Karpas-422 (cell line): ENCODE data around the gene NDUFA11. TPM values are rescaled to one million over a fixed set of nuclear protein-coding genes. Genes with fewer than 3 reads are reported as not detected.
"Not testable (repeated sequence)": the region's sequence is repeated elsewhere in the genome, so short reads cannot be mapped to it uniquely, and the experiment has no call there.

Experiments
- DNase-seq: peaks from one replicate; pipeline ENCODE4 v3.0.0-alpha.2; 2015
- H2AFZ ChIP-seq: fragments of 200-600 bp; sonication (generic); 2 replicates; pipeline ENCODE4 v1.6.1; 2014; ENCODE audit warnings: antibody characterized with exemption, low read length, mixed read lengths
- H3K27ac ChIP-seq: fragments of 200-600 bp; sonication (generic); 2 replicates; pipeline ENCODE4 v1.5.1; 2014; ENCODE audit warnings: mild to moderate bottlenecking, low read length, moderate library complexity
- H3K27me3 ChIP-seq: fragments of 200-600 bp; sonication (generic); 2 replicates; pipeline ENCODE4 v1.6.1; 2014; ENCODE audit warnings: low read length, mixed read lengths
- H3K36me3 ChIP-seq: fragments of 200-600 bp; sonication (generic); 2 replicates; pipeline ENCODE4 v1.6.1; 2014; ENCODE audit warnings: low read length, mixed read lengths; ENCODE audit not compliant: insufficient read depth
- H3K4me1 ChIP-seq: fragments of 200-600 bp; sonication (generic); 2 replicates; pipeline ENCODE4 v1.6.1; 2014; ENCODE audit warnings: mild to moderate bottlenecking, low read length, mixed read lengths
- H3K4me2 ChIP-seq: fragments of 200-600 bp; sonication (generic); 2 replicates; pipeline ENCODE4 v1.6.1; 2014; ENCODE audit warnings: low read length, low read depth, mild to moderate bottlenecking; ENCODE audit not compliant: poor library complexity, severe bottlenecking
- H3K4me3 ChIP-seq: fragments of 200-600 bp; sonication (generic); 2 replicates; pipeline ENCODE4 v1.5.1; 2014; ENCODE audit warnings: mild to moderate bottlenecking, antibody characterized with exemption, low read length, mixed read lengths
- H3K79me2 ChIP-seq: fragments of 200-600 bp; sonication (generic); 2 replicates; pipeline ENCODE4 v1.6.1; 2014; ENCODE audit warnings: mild to moderate bottlenecking, low read length, mixed read lengths
- H3K9ac ChIP-seq: fragments of 200-600 bp; sonication (generic); 2 replicates; pipeline ENCODE4 v1.6.0; 2014; ENCODE audit warnings: low read length
- H3K9me2 ChIP-seq: fragments of 200-600 bp; sonication (generic), shearing (Covaris generic); replicated peaks from 2 replicates; pipeline ENCODE4 v1.6.0; 2014; ENCODE audit warnings: mild to moderate bottlenecking, low read length, moderate library complexity; ENCODE audit not compliant: insufficient read depth
- H3K9me3 ChIP-seq: fragments of 300-700, 200-600 bp; sonication (generic); 2 replicates; pipeline ENCODE4 v1.6.1; 2014; ENCODE audit warnings: low read length, mixed read lengths
- H4K20me1 ChIP-seq: fragments of 200-600 bp; sonication (generic); 2 replicates; pipeline ENCODE4 v1.6.1; 2014; ENCODE audit warnings: mild to moderate bottlenecking, antibody characterized with exemption, low read length, low read depth; ENCODE audit not compliant: insufficient read depth
- total RNA-seq: library from RNA; depleted of rRNA; stranded (reverse); fragments of >200 nt; shearing (Covaris generic); gene quantifications from 2 replicates; pipeline ENCODE4 v1.2.3, GENCODE V29; 2014; ENCODE audit warnings: low replicate concordance

The NDUFA11 gene
- total RNA-seq, 1 experiment from 2014 or later, result 217 TPM

GRCh38 chr19:5892772-5893275, 10.8 kb downstream of the NDUFA11 start:
- Histone ChIP-seq H3K27ac (no peak overlapping the region), H3K4me3 (no peak overlapping the region), H4K20me1 (peaks cover 15% of the 10 kb centered on the region; the same call in 1 of the 2 replicates), H3K4me2 (no peak overlapping the region), H3K4me1 (no peaks in the 10 kb centered on the region), H3K9me3 (no peaks in the 10 kb centered on the region), H3K9ac (no peak overlapping the region), H3K9me2 (no peaks in the 10 kb centered on the region), H2AFZ (no peak overlapping the region), H3K27me3 (no peaks in the 10 kb centered on the region), H3K79me2 (no peaks in the 10 kb centered on the region; the same call in 1 of the 2 replicates), H3K36me3 (no peaks in the 10 kb centered on the region)
- no peak for DNase-seq

DNA sequence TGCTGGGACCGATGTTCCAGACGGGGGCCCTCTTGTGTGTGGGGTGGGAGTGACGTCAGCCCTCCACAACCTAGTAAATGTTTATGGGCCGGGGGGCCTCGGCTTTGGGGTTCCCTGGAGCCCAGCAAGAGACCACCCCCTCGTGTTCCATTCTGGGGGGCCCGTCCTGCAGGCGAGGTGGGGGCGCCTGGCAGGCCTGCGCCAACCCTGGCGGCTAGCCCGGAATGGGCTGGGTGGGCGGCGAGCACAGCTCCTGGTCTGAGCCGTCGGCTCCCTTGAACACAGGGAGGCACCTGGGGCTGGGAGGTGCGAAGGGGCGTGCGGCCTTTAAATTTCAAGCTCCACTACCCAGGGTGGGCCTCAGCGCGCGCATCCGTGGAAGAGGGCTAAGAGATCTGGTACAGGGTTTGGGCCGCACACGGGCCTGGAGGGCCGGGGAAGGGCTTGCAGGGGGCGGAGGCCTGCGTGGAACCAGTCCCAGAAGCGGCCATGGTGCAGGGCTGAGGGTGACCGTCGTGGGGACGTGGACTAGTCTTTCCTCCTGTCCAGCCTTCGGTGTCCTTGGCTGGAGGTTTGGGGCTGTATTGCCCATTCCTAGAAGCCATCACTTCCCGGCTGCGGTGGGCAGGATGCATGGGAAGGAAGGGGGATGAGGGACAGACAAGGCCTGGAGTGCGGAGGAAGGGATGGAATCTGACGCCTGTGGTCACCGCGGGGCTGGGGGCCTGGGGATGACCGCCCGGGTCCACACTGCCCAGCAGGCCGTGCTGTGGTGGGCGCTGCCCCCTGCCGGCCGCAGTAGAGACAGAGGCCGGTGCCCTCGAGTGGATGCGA, 11.4 kb downstream of the NDUFA11 start:
- peaks cover 11% of the 10 kb centered on the region; the same call in 1 of the 2 replicates for H4K20me1 ChIP-seq
- no peaks in the 10 kb centered on the region for H3K9me2 ChIP-seq
- peak; percentile 58 for DNase-seq
- H3K9me3 ChIP-seq, result no peaks in the 10 kb centered on the region
- H3K27ac ChIP-seq, result no peak overlapping the region
- H3K79me2 ChIP-seq, result no peaks in the 10 kb centered on the region
- H3K36me3 ChIP-seq, result no peaks in the 10 kb centered on the region
- H2AFZ ChIP-seq, result no peak overlapping the region
- no peaks in the 10 kb centered on the region for H3K4me1 ChIP-seq
- H3K4me2 ChIP-seq, result no peak overlapping the region
- no peak overlapping the region for H3K9ac ChIP-seq
- H3K4me3 ChIP-seq, result no peak overlapping the region
- no peaks in the 10 kb centered on the region for H3K27me3 ChIP-seq

- Histone ChIP-seq H3K9me3 (no peaks in the 10 kb centered on the region), H3K9me2 (no peaks in the 10 kb centered on the region), H3K79me2 (no peaks in the 10 kb centered on the region), H3K36me3 (no peaks in the 10 kb centered on the region), H3K27ac (no peak overlapping the region), H4K20me1 (peaks cover 5% of the 10 kb centered on the region; the same call in 1 of the 2 replicates), H3K4me1 (no peaks in the 10 kb centered on the region), H2AFZ (no peak overlapping the region), H3K4me3 (no peak overlapping the region), H3K27me3 (no peaks in the 10 kb centered on the region), H3K9ac (no peak overlapping the region), H3K4me2 (no peak overlapping the region)
- DNase-seq, result peak; percentile 43
Measured at GRCh38 chr19:5891572-5891937, 12.0 kb downstream of the NDUFA11 start.

- Histone ChIP-seq H3K36me3 (no peaks in the 10 kb centered on the region), H4K20me1 (peaks cover 5% of the 10 kb centered on the region; the same call in 1 of the 2 replicates), H3K9me3 (no peaks in the 10 kb centered on the region), H3K79me2 (no peaks in the 10 kb centered on the region), H3K9me2 (no peaks in the 10 kb centered on the region), H3K27me3 (no peaks in the 10 kb centered on the region), H3K4me1 (no peaks in the 10 kb centered on the region), H2AFZ (no peak overlapping the region), H3K4me3 (no peak overlapping the region), H3K4me2 (no peak overlapping the region), H3K27ac (no peak overlapping the region), H3K9ac (no peak overlapping the region)
- peak; percentile 38 for DNase-seq
Measured at GRCh38 chr19:5890099-5890498, 13.5 kb downstream of the NDUFA11 start.

GRCh38 chr19:5889288-5889971, 14.2 kb downstream of the NDUFA11 start:
- no peaks in the 10 kb centered on the region for H3K36me3 ChIP-seq
- H3K4me1 ChIP-seq, result no peaks in the 10 kb centered on the region
- no peaks in the 10 kb centered on the region for H3K79me2 ChIP-seq
- no peak overlapping the region for H3K4me3 ChIP-seq
- H3K9me3 ChIP-seq, result no peaks in the 10 kb centered on the region
- H2AFZ ChIP-seq, result no peak overlapping the region
- no peak overlapping the region for H3K27ac ChIP-seq
- DNase-seq, result peak; percentile 38
- H3K9ac ChIP-seq, result no peak overlapping the region
- no peak overlapping the region for H3K4me2 ChIP-seq
- no peaks in the 10 kb centered on the region for H3K9me2 ChIP-seq
- H3K27me3 ChIP-seq, result no peaks in the 10 kb centered on the region
- H4K20me1 ChIP-seq, result peaks cover 5% of the 10 kb centered on the region; the same call in 1 of the 2 replicates

- H3K79me2 ChIP-seq, H3K4me2 ChIP-seq, H3K27me3 ChIP-seq, H3K4me1 ChIP-seq, H3K4me3 ChIP-seq, H3K36me3 ChIP-seq, H3K9me2 ChIP-seq, H2AFZ ChIP-seq, H4K20me1 ChIP-seq, H3K27ac ChIP-seq, H3K9me3 ChIP-seq, H3K9ac ChIP-seq: not testable (repeated sequence)
- peak; percentile 40 for DNase-seq
Measured at GRCh38 chr19:5884065-5884811, 19.4 kb downstream of the NDUFA11 start.

DNA sequence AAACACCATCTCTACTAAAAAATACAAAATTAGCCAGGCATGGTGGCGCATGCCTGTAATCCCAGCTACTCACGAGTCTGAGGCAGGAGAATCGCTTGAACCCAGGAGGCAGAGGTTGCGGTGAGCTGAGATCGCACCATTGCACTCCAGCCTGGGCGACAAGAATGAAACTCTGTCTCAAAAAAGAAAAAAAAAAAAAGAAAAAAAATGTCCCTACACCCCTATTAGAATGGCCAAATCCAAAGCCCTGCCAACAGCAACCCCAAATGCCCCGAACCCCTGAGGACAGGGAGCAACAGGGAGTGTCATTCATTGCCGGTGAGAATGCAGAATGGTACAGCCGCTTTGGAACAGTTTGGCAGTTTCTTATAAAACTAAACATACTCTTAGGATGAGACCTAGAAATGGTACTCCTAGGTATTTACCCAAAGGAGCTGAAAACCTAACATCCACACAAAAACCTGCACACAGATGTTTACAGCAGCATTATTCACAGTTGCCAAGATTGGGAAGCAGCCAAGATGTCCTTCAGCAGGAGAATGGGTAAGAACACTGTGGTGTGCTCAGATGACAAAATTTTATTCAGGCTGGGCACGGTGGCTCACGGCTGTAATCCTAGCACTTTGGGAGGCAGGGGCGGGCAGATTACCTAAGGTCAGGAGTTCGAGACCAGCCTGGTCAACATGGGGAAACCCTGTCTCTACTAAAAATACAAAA, 20.3 kb downstream of the NDUFA11 start:
- H3K79me2 ChIP-seq, H3K4me3 ChIP-seq, H3K27ac ChIP-seq, H3K4me2 ChIP-seq, H3K9ac ChIP-seq, H3K9me2 ChIP-seq, H3K9me3 ChIP-seq, H4K20me1 ChIP-seq, H2AFZ ChIP-seq, H3K27me3 ChIP-seq, H3K36me3 ChIP-seq, H3K4me1 ChIP-seq: not testable (repeated sequence)
- DNase-seq, result peak; percentile 23
